ENCODE measurements around the gene RASL12.
"Not testable (repeated sequence)": the region's sequence is repeated elsewhere in the genome, so short reads cannot be mapped to it uniquely, and the experiment has no call there.

Gene RASL12

GRCh38 chr15:65032801-65033537 lies 34.8 kb downstream of the RASL12 start:
- no peak for DNase-seq (ENCODE audit: extremely low read depth in 1 of 2, low read depth in 1 of 2)

DNA sequence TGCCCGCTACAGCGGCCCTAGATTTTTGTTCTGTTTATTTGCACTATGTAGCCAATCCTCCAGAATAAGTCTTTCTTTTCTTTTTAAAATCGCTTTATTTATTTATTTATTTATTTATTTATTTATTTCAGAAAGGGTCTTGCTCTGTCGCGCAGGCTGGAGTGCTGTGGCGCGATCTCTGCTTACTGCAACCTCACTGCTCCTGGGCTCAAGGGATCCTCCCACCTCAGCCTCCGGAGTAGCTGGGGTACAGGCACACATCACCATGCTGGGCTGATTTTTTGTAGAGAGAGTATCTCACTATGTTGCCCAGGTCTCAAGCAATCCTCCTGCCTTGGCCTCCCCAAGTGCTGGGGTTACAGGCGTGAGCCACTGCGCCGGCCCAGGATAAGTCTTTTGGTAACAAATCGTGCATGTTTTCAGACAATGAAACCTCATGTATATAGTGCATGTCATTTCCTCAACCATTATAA lies 38.0 kb downstream of the RASL12 start:
- no peak for DNase-seq (ENCODE audit: extremely low read depth in 1 of 2, low read depth in 1 of 2)

- DNase-seq (ENCODE audit: extremely low read depth in 1 of 2, low read depth in 1 of 2) = peak; percentile 80 to 94
Measured at GRCh38 chr15:65028921-65029735, 38.7 kb downstream of the RASL12 start, which contains the start of gene MTFMT. Gene MTFMT, minus strand, starts transcription at chr15:65029639. Its CDS starts 26 bp downstream, at chr15:65029613.

GRCh38 chr15:65028338-65028737 lies 39.5 kb downstream of the RASL12 start:
- DNase-seq (ENCODE audit: extremely low read depth in 1 of 2, low read depth in 1 of 2) = no peak

DNA sequence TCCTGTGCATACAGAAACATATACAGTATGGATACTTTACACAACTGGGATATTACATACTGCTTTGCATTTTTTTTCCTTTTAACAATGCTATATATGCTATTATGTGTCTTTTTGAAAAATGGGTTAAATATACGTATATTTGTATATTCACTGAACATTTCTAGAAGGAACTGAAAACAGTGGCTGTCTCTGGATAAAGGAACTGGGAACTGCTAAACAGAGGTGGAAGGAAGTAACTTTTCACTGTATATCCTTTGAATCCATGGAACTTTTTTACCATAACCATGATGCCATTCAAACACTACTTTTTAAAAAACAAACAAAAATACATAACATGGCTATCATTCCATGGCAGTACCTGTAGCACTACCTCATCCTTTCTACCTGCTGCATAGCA lies 40.2 kb downstream of the RASL12 start:
- no peak for DNase-seq (ENCODE audit: extremely low read depth in 1 of 2, low read depth in 1 of 2)

DNA sequence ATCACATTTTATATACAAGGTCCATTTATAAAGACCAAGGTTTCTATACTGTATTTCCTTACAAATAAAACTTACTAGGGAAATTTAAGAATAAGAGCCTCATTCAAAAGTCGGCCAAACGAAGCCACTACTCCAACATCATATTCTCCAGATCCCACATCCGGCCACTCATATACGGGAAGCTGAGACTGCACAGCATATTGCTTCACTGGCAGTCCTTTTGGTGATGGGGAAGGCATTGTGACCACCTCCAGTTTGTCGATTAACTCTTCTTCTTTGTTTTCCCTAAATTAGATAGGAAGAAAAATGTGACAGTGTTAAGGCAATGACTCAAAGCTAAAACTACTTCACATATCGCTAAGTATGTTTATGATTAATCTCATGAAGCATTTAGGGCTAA lies 41.0 kb downstream of the RASL12 start:
- no peak for DNase-seq (ENCODE audit: extremely low read depth in 1 of 2, low read depth in 1 of 2)

DNA sequence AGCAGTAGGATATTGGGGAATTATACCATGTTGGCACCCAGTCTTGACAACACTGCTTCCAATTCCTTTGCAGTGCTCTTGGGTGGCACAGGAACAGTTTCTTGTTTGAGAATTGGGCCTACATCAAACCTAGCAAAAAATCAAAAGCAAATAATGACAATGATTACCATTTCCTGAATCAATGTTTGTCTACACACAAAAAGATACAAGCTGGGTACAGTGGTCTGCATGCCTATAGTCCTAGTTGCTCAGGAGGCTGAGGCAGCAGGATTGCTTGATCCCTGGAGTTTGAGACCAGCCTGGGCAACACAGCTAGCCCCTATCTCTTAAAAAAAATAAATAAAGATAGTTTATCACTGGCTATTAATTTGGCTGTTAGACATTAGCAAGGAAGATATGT lies 46.3 kb downstream of the RASL12 start:
- no peak for DNase-seq (ENCODE audit: extremely low read depth in 1 of 2, low read depth in 1 of 2)

- DNase-seq (ENCODE audit: extremely low read depth in 1 of 2, low read depth in 1 of 2) = no peak
Measured at GRCh38 chr15:65020419-65020818, 47.4 kb downstream of the RASL12 start.

DNA sequence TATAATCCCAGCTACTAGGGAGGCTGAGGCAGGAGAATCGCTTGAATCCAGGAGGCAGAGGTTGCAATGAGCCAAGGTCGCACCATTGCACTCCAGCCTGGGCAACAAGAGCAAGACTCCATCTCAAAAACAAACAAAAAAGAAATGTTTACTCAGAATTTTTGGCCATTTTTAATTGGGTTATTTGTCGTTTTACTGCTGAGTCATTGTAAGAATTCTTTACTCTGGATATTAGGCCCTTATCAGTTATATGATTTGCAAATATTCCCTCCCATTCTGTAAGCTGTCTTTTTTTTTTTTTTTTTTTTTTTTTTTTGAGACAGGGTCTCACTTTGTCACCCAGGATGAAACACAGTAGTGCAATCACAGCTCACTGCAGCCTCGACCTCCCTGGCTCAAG lies 56.6 kb downstream of the RASL12 start:
- not testable (repeated sequence) for DNase-seq (ENCODE audit: extremely low read depth in 1 of 2, low read depth in 1 of 2)

- no peak for DNase-seq (ENCODE audit: extremely low read depth in 1 of 2, low read depth in 1 of 2)
Measured at GRCh38 chr15:65008983-65009382, 58.8 kb downstream of the RASL12 start.

- DNase-seq (ENCODE audit: extremely low read depth in 1 of 2, low read depth in 1 of 2) = no peak
Measured at GRCh38 chr15:65006876-65007275, 60.9 kb downstream of the RASL12 start.

DNA sequence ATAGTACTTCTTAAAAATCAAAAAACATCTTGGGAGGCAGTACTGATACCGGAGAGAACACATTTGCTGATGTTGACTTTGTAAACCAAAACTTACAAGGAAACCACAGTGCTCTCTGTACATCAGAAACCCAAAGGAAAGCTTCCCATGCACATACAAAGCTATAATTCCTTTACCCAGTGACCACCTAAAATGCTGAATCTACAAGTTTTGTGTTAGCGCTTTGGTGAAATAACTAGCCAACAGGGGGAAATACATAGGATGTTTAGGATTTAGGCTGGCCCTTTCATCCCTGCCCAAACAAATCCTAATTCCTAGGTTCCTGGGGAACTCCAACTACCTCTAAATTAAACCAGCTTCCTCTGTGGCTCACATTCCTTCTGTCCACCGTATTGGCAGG lies 62.8 kb downstream of the RASL12 start:
- DNase-seq (ENCODE audit: extremely low read depth in 1 of 2, low read depth in 1 of 2) = no peak

Measured in activated CD8-positive, alpha-beta memory T cell treated with anti-CD3 and anti-CD28 coated beads for 1 hour (primary cell).